Skeletal muscle tissue (tissue), 4 donors: ENCODE results near the gene MAN2A1. TPM values are rescaled to one million over a fixed set of nuclear protein-coding genes. Genes with fewer than 3 reads are reported as not detected.
"Not testable (repeated sequence)": the region's sequence is repeated elsewhere in the genome, so short reads cannot be mapped to it uniquely, and the experiment has no call there.

Experiments
- H3K27ac ChIP-seq: one replicate; pipeline ENCODE4 v1.7.0; 2013; ENCODE audit warnings: mild to moderate bottlenecking, low read depth, low read length, inconsistent platforms
- H3K27me3 ChIP-seq, 3 donors: one replicate each; pipeline ENCODE4 v1.7.0; 2013; ENCODE audit warnings: low read length in 3 of 3; ENCODE audit not compliant: control insufficient read depth in 3 of 3, insufficient read depth in 3 of 3
- H3K36me3 ChIP-seq, 3 donors: one replicate each; pipeline ENCODE4 v1.7.0; 2013; ENCODE audit warnings: low read length in 3 of 3; ENCODE audit not compliant: control insufficient read depth in 3 of 3, insufficient read depth in 3 of 3
- H3K4me1 ChIP-seq, 3 donors: one replicate each; pipeline ENCODE4 v1.7.0; 2013; ENCODE audit warnings: low read length in 3 of 3, mild to moderate bottlenecking in 3 of 3; ENCODE audit not compliant: control insufficient read depth in 3 of 3, insufficient read depth in 3 of 3
- H3K4me3 ChIP-seq, 3 donors: one replicate each; pipeline ENCODE4 v1.7.0; 2013; ENCODE audit warnings: low read length in 3 of 3
- H3K9ac ChIP-seq, 3 donors: one replicate each; pipeline ENCODE4 v1.7.0; 2013; ENCODE audit warnings: low read length in 3 of 3, mild to moderate bottlenecking in 3 of 3, moderate library complexity in 2 of 3, low read depth in 1 of 3
- H3K9me3 ChIP-seq, 3 donors: one replicate each; pipeline ENCODE4 v1.7.0; 2013; ENCODE audit warnings: low read length in 3 of 3; ENCODE audit not compliant: control insufficient read depth in 3 of 3
- total RNA-seq: library from RNA; depleted of rRNA; stranded (reverse); fragments of >200 nt; gene quantifications from one replicate; pipeline ENCODE4 v1.2.3, GENCODE V29; 2014
- donor health status: Osteomylitis.

The MAN2A1 gene
- total RNA-seq, 1 donor from 2014 or later = 81.4 TPM

GRCh38 chr5:109885205-109885604, 195.5 kb downstream of the MAN2A1 start:
- Histone ChIP-seq H3K4me3 (no peak overlapping the region), H3K9me3 (no peaks in the 10 kb centered on the region), H3K36me3 (no peaks in the 10 kb centered on the region), H3K27ac (no peak overlapping the region), H3K4me1 (no peaks in the 10 kb centered on the region), H3K9ac (no peak overlapping the region), H3K27me3 (no peaks in the 10 kb centered on the region)

GRCh38 chr5:109888989-109889388, 199.3 kb downstream of the MAN2A1 start:
- no peak overlapping the region for H3K27ac ChIP-seq
- no peak overlapping the region for H3K9ac ChIP-seq
- H3K36me3 ChIP-seq = no peaks in the 10 kb centered on the region
- H3K4me3 ChIP-seq = no peak overlapping the region
- H3K27me3 ChIP-seq = no peaks in the 10 kb centered on the region
- no peaks in the 10 kb centered on the region for H3K4me1 ChIP-seq
- no peaks in the 10 kb centered on the region for H3K9me3 ChIP-seq

GRCh38 chr5:109893271-109893670, 203.5 kb downstream of the MAN2A1 start:
- H3K36me3 ChIP-seq, H3K27me3 ChIP-seq, H3K27ac ChIP-seq: not testable (repeated sequence)

GRCh38 chr5:109898269-109899162, 208.8 kb downstream of the MAN2A1 start:
- Histone ChIP-seq H3K27ac (no peak overlapping the region), H3K4me1 (peaks cover 0 to 2% (median 0%) of the 10 kb centered on the region in 3 donors), H3K27me3 (no peaks in the 10 kb centered on the region), H3K9ac (no peak overlapping the region), H3K9me3 (no peaks in the 10 kb centered on the region), H3K4me3 (no peak overlapping the region), H3K36me3 (no peaks in the 10 kb centered on the region)

More at GRCh38 chr5:109893271-109893670, 203.5 kb downstream of the MAN2A1 start:
- not testable (repeated sequence) for H3K9ac ChIP-seq, H3K9me3 ChIP-seq, H3K4me3 ChIP-seq, H3K4me1 ChIP-seq

GRCh38 chr5:109899163-109899535, 209.4 kb downstream of the MAN2A1 start:
- peaks cover 0 to 2% (median 0%) of the 10 kb centered on the region in 3 donors for H3K4me1 ChIP-seq
- no peaks in the 10 kb centered on the region for H3K36me3 ChIP-seq
- no peak overlapping the region for H3K4me3 ChIP-seq
- H3K27me3 ChIP-seq = no peaks in the 10 kb centered on the region
- H3K27ac ChIP-seq = no peak overlapping the region
- no peaks in the 10 kb centered on the region for H3K9me3 ChIP-seq
- no peak overlapping the region for H3K9ac ChIP-seq

- peaks cover 0 to 2% (median 0%) of the 10 kb centered on the region in 3 donors for H3K4me1 ChIP-seq
- no peaks in the 10 kb centered on the region for H3K36me3 ChIP-seq
- no peak overlapping the region for H3K4me3 ChIP-seq
- no peaks in the 10 kb centered on the region for H3K9me3 ChIP-seq
- no peaks in the 10 kb centered on the region for H3K27me3 ChIP-seq
- no peak overlapping the region for H3K27ac ChIP-seq
- H3K9ac ChIP-seq = no peak overlapping the region
These were observed 210.7 kb downstream of the MAN2A1 start for GRCh38 chr5:109900461-109900860.

- no peaks in the 10 kb centered on the region for H3K27me3 ChIP-seq
- no peak overlapping the region for H3K9ac ChIP-seq
- H3K4me1 ChIP-seq = peaks cover 0 to 2% (median 0%) of the 10 kb centered on the region in 3 donors
- no peak overlapping the region for H3K4me3 ChIP-seq
- H3K27ac ChIP-seq = no peak overlapping the region
- no peaks in the 10 kb centered on the region for H3K36me3 ChIP-seq
- H3K9me3 ChIP-seq = no peaks in the 10 kb centered on the region
These were observed 211.3 kb downstream of the MAN2A1 start for GRCh38 chr5:109900911-109901627.

GRCh38 chr5:109901628-109901981, 211.9 kb downstream of the MAN2A1 start:
- no peaks in the 10 kb centered on the region for H3K27me3 ChIP-seq
- no peak overlapping the region for H3K9ac ChIP-seq
- no peaks in the 10 kb centered on the region for H3K36me3 ChIP-seq
- no peak overlapping the region for H3K27ac ChIP-seq
- H3K9me3 ChIP-seq = no peaks in the 10 kb centered on the region
- H3K4me3 ChIP-seq = no peak overlapping the region
- peaks cover 0 to 2% (median 0%) of the 10 kb centered on the region in 3 donors for H3K4me1 ChIP-seq

GRCh38 chr5:109903061-109903460, 213.3 kb downstream of the MAN2A1 start:
- peaks cover 0 to 2% (median 0%) of the 10 kb centered on the region in 3 donors for H3K4me1 ChIP-seq
- H3K4me3 ChIP-seq = no peak overlapping the region
- H3K36me3 ChIP-seq = no peaks in the 10 kb centered on the region
- H3K9me3 ChIP-seq = no peaks in the 10 kb centered on the region
- H3K27me3 ChIP-seq = no peaks in the 10 kb centered on the region
- H3K9ac ChIP-seq = no peak overlapping the region
- no peak overlapping the region for H3K27ac ChIP-seq

- H3K27ac ChIP-seq = no peak overlapping the region
- no peaks in the 10 kb centered on the region for H3K27me3 ChIP-seq
- no peaks in the 10 kb centered on the region for H3K9me3 ChIP-seq
These were observed 216.2 kb downstream of the MAN2A1 start for GRCh38 chr5:109905906-109906305.

More at GRCh38 chr5:109905906-109906305, 216.2 kb downstream of the MAN2A1 start:
- Histone ChIP-seq H3K4me1 (no peaks in the 10 kb centered on the region), H3K9ac (no peak overlapping the region), H3K4me3 (no peak overlapping the region), H3K36me3 (no peaks in the 10 kb centered on the region)
